HepG2 (cell line): Measurements from ENCODE around the gene FUZ. TPM values are rescaled to one million over a fixed set of nuclear protein-coding genes. Genes with fewer than 3 reads are reported as not detected.

Experiments used
- ATAC-seq: fragments of 200-7000 bp; cut with Tn5 transposase; 3 replicates; pipeline ENCODE4 v1.9.1; 2020; ENCODE audit warnings: mild to moderate bottlenecking, moderate library complexity
- BruUV-seq: library from RNA; stranded (reverse); fragments of 400-500 nt; replicated peaks from 2 replicates; lab custom pipeline; 2021; lab: Mats Ljungman, UMichigan
- CTCF ChIA-PET: fragments of 300-600 bp; formaldehyde crosslinking; extraction: SDS; loops from one replicate; lab custom pipeline; 2021; ENCODE audit warnings: low total read pairs, inconsistent platforms, low intra/inter-chr PET ratio; lab: Yijun Ruan, JAX
- POLR2A ChIA-PET: fragments of 350-600 bp; sonication (Branson Sonifier 250); formaldehyde crosslinking; loops from one replicate; lab custom pipeline; 2020; ENCODE audit warnings: antibody characterized with exemption, inconsistent platforms; lab: Yijun Ruan, JAX
- DNase-seq: peaks from one replicate; pipeline ENCODE4 v3.0.0-alpha.2; 2015; ENCODE audit warnings: low spot score
- FAIRE-seq: peaks from 3 replicates; lab custom pipeline; 2011; peaks lifted over from hg19 to GRCh38; lab: Jason Lieb, UNC
- H2AFZ ChIP-seq: one replicate; pipeline ENCODE4 v1.6.1; 2011; ENCODE audit warnings: low read length, inconsistent platforms
- H3K27ac ChIP-seq: fragments of 300-600 bp; 3 replicates; pipeline ENCODE4 v1.8.0; 2011; ENCODE audit warnings: mixed run types, mild to moderate bottlenecking, mixed read lengths, low read length, inconsistent platforms; ENCODE audit not compliant: insufficient read depth; ENCODE audit errors: extremely low read length
- H3K27me3 ChIP-seq, 2 experiments: fragments of 200-600 bp in 1 of 2; 2 replicates in 1 of 2; 3 replicates in 1 of 2; pipeline versions ENCODE4 v1.6.0 to v1.8.0; 2011; ENCODE audit warnings: low read length in 2 of 2, mild to moderate bottlenecking in 2 of 2, moderate library complexity in 2 of 2, inconsistent platforms in 1 of 2; ENCODE audit not compliant: insufficient read depth in 2 of 2, control insufficient read depth in 1 of 2
- H3K36me3 ChIP-seq, 2 experiments: fragments of 200-600 bp in 1 of 2; replicated peaks in 1 of 2; 2 replicates in 1 of 2; 3 replicates in 1 of 2; pipeline versions ENCODE4 v1.5.1 to v1.8.0; 2011; ENCODE audit warnings: low read length in 2 of 2, inconsistent platforms in 1 of 2; ENCODE audit not compliant: insufficient read depth in 2 of 2, control insufficient read depth in 1 of 2
- H3K4me1 ChIP-seq: 2 replicates; pipeline ENCODE4 v1.5.1; 2012; ENCODE audit warnings: low read length, inconsistent platforms; ENCODE audit not compliant: insufficient read depth
- H3K4me2 ChIP-seq: 2 replicates; pipeline ENCODE4 v1.6.0; 2011; ENCODE audit warnings: low read depth, low read length, inconsistent platforms
- H3K4me3 ChIP-seq, 3 experiments: fragments of 200-600 bp in 1 of 3; sonication (generic), shearing (Covaris generic) in 1 of 3; replicated peaks in 1 of 3; 2 replicates each; pipeline ENCODE4 v1.5.1; 2011 to 2016; ENCODE audit warnings: low read length in 3 of 3, inconsistent platforms in 2 of 3, low read depth in 2 of 3, mild to moderate bottlenecking in 2 of 3, control low read depth in 1 of 3, mixed read lengths in 1 of 3; ENCODE audit not compliant: insufficient read depth in 1 of 3
- H3K79me2 ChIP-seq: one replicate; pipeline ENCODE4 v1.6.1; 2011; ENCODE audit warnings: low read length, inconsistent platforms; ENCODE audit not compliant: insufficient read depth
- H3K9ac ChIP-seq: 2 replicates; pipeline ENCODE4 v1.6.0; 2011; ENCODE audit warnings: mild to moderate bottlenecking, low read depth, low read length, inconsistent platforms; ENCODE audit not compliant: insufficient read depth
- H3K9me3 ChIP-seq: 2 replicates; pipeline ENCODE4 v1.5.1; 2012; ENCODE audit warnings: mild to moderate bottlenecking, low read length
- H4K20me1 ChIP-seq: 2 replicates; pipeline ENCODE4 v1.6.0; 2011; ENCODE audit warnings: inconsistent platforms, mild to moderate bottlenecking, low read length, moderate library complexity; ENCODE audit not compliant: insufficient read depth
- HNRNPUL1 ChIP-seq: fragments of 200-400 bp; formaldehyde crosslinking; IDR thresholded peaks from 2 replicates; pipeline ENCODE4 v1.6.1; 2017; ENCODE audit warnings: low read depth, mild to moderate bottlenecking, low read length, moderate library complexity
- TEAD3 ChIP-seq: optimal IDR thresholded peaks from 2 replicates; pipeline ENCODE3; 2016; ENCODE audit warnings: borderline replicate concordance
- ZEB1 ChIP-seq: IDR thresholded peaks from 2 replicates; pipeline ENCODE4 v1.6.1; 2012; ENCODE audit warnings: mild to moderate bottlenecking, low read depth, inconsistent platforms; ENCODE audit not compliant: insufficient replicate concordance
- ZKSCAN1 ChIP-seq: fragments of 150-350 bp; IDR thresholded peaks from 2 replicates; pipeline ENCODE4 v1.6.1; 2014; ENCODE audit warnings: low read length
- ZNF331 ChIP-seq: sonication (generic); formaldehyde crosslinking; IDR thresholded peaks from 2 replicates; pipeline ENCODE4 v1.4.0; 2020; ENCODE audit warnings: missing genetic modification reagents
- ZNF768 ChIP-seq: sonication (generic); formaldehyde crosslinking; IDR thresholded peaks from 2 replicates; pipeline ENCODE4 v1.4.0; 2020; ENCODE audit warnings: missing genetic modification reagents
- WGBS: methylation state at CpG from one replicate; pipeline ENCODE4 v1.1.6; 2017; ENCODE audit warnings: low lambda C conversion rate; 5-methylcytosine and 5-hydroxymethylcytosine counted together
- in situ Hi-C: cut with HindIII; loops from 2 replicates; pipeline ENCODE4 v1.10.0; 2017; ENCODE audit warnings: low pct_unique_long_range_greater_than_20kb; ENCODE audit not compliant: extremely low pct_ligation_motif_present
- intact Hi-C: fragments of 100-400 bp; cut with micrococcal nuclease; formaldehyde crosslinking; loops from one replicate; pipeline ENCODE4 v1.10.0; 2022; ENCODE audit not compliant: unreplicated experiment
- polyA plus RNA-seq, 8 experiments: library from polyadenylated mRNA; depleted of rRNA in 3 of 8; stranded (reverse) in 7 of 8; unstranded in 1 of 8; fragments of >200 nt; fragmentation: Illumina TruSeq in 4 of 8; extraction: Trizol in 4 of 8; gene quantifications; 2 replicates each; pipeline versions ENCODE4 v1.2.1 to v1.2.3, GENCODE V29; 2011 to 2016; ENCODE audit warnings: low read depth in 4 of 8, missing spikeins in 1 of 8, mixed read lengths in 1 of 8; ENCODE audit not compliant: insufficient read depth in 1 of 8
- total RNA-seq, 5 experiments: library from RNA; depleted of rRNA; stranded (reverse); fragments of >200 nt; fragmentation: Illumina TruSeq; extraction: Trizol; gene quantifications; 2 replicates each; pipeline ENCODE4 v1.2.3, GENCODE V29; 2016; ENCODE audit warnings: low read depth in 1 of 5
- TF ChIP-seq, protein P1 (sequence below): sonication (generic); formaldehyde crosslinking; IDR thresholded peaks from 2 replicates; pipeline ENCODE4 v1.4.0; 2020; ENCODE audit warnings: missing genetic modification reagents
- TF ChIP-seq, protein P2 (sequence below): sonication (generic); formaldehyde crosslinking; IDR thresholded peaks from 2 replicates; pipeline ENCODE4 v1.5.1; 2020; ENCODE audit warnings: mild to moderate bottlenecking, missing genetic modification reagents, moderate library complexity
- TF ChIP-seq, protein P3 (sequence below): IDR thresholded peaks from 2 replicates; pipeline ENCODE4 v1.6.1; 2018; ENCODE audit warnings: missing genetic modification reagents, mild to moderate bottlenecking, missing compliant biosample characterization
- TF ChIP-seq, protein P4 (sequence below): IDR thresholded peaks from 2 replicates; pipeline ENCODE4 v1.6.1; 2016; ENCODE audit warnings: missing compliant biosample characterization, missing genetic modification reagents, borderline replicate concordance
- TF ChIP-seq, protein P5 (sequence below): sonication (generic); formaldehyde crosslinking; IDR thresholded peaks from 2 replicates; pipeline ENCODE4 v1.8.0; 2022; ENCODE audit warnings: mild to moderate bottlenecking, missing genetic modification reagents, moderate library complexity

The FUZ gene
- total and polyA plus RNA-seq, 2 of the 13 experiments (the other 11 are each of a cell fraction or from before 2014, with no cell fraction given): 0.08 TPM; not detected in 1

DNA sequence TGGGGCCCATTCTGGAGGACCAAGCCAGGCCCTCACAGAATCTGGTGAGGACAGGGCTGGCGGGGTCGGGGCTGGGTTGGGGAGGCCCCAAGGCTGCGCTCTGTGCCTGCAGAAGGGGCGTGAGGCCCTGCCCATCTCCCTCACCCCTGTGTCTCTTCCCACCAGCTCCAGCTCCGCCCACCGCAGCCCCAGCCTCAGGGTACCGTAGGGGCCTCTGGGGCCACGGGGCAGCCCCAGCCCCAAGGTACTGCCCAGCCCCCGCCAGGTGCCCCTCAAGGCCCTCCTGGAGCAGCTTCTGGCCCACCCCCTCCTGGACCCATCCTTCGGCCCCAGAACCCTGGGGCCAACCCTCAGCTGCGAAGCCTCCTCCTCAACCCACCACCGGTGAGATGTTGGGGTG lies 22.5 kb upstream of the FUZ start:
- H3K27ac ChIP-seq: no peak overlapping the region
- no TSS peak for BruUV-seq
- ChIA-PET CTCF (no interaction called here), POLR2A (no interaction called here)
- TF ChIP-seq, protein P1, sequence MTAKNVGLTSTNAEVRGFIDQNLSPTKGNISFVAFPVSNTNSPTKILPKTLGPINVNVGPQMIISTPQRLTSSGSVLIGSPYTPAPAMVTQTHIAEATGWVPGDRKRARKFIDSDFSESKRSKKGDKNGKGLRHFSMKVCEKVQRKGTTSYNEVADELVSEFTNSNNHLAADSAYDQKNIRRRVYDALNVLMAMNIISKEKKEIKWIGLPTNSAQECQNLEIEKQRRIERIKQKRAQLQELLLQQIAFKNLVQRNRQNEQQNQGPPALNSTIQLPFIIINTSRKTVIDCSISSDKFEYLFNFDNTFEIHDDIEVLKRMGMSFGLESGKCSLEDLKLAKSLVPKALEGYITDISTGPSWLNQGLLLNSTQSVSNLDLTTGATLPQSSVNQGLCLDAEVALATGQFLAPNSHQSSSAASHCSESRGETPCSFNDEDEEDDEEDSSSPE (CRISPR knock-in tag): no peak
- H3K27me3 ChIP-seq: no peaks in the 10 kb centered on the region
- no peak overlapping the region for H3K4me2 ChIP-seq
- WGBS: 96% methylated on average over 12 of the region's 12 CpGs
- no peaks in the 10 kb centered on the region for H3K4me1 ChIP-seq
- FAIRE-seq (no peak), ATAC-seq (no peak; the same call in 2 of the 3 replicates), DNase-seq (no peak)
- peaks cover 28 to 72% of the 10 kb centered on the region in 2 experiments for H3K36me3 ChIP-seq
- in situ Hi-C loops (no loop called here), intact Hi-C loops (no loop called here)
- H3K79me2 ChIP-seq: no peaks in the 10 kb centered on the region
- H4K20me1 ChIP-seq: no peaks in the 10 kb centered on the region
- no peak overlapping the region for H3K9ac ChIP-seq
- H3K9me3 ChIP-seq: no peaks in the 10 kb centered on the region
- no peak overlapping the region for H2AFZ ChIP-seq
- no peak overlapping the region for H3K4me3 ChIP-seq

DNA sequence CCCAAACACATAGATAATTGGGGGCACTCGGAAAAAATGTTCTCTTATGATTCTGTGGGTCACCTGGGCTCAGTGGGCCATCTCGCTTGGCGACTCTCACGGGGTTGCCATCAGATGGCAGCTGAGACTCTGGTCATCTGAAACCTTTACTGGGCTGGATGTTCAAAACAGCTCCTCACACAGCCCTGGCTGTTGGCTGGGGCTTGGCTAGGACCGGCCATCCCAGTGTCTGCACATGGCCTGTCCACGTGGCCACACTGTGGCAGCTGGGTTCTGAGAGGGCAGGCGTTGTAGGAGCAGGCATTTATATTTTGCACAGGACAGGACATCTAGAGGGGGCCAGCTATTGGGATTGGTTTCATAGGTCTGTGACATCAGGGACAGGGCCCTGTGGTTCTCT lies 20.5 kb upstream of the FUZ start:
- WGBS: 95% methylated on average over 4 of the region's 7 CpGs
- no peak overlapping the region for H3K27ac ChIP-seq
- H3K4me1 ChIP-seq: no peaks in the 10 kb centered on the region
- no peaks in the 10 kb centered on the region for H3K27me3 ChIP-seq
- no peak overlapping the region for H3K4me3 ChIP-seq
- no TSS peak for BruUV-seq
- CTCF ChIA-PET: no interaction called here
- H4K20me1 ChIP-seq: no peaks in the 10 kb centered on the region
- POLR2A ChIA-PET: no interaction called here
- no peak overlapping the region for H2AFZ ChIP-seq
- no peak for ATAC-seq
- H3K4me2 ChIP-seq: no peak overlapping the region
- DNase-seq: no peak
- H3K36me3 ChIP-seq: peaks cover 31 to 63% of the 10 kb centered on the region in 2 experiments
- no peaks in the 10 kb centered on the region for H3K79me2 ChIP-seq
- no peak overlapping the region for H3K9ac ChIP-seq
- intact Hi-C loops: no loop called here
- in situ Hi-C loops: no loop called here
- H3K9me3 ChIP-seq: no peaks in the 10 kb centered on the region
- FAIRE-seq: no peak
- TF ChIP-seq TEAD3 (no peak), HNRNPUL1 (no peak), ZKSCAN1 (no peak), ZNF331 (CRISPR knock-in tag) (no peak), ZNF768 (no peak), ZEB1 (no peak)
- TF ChIP-seq, protein P2, sequence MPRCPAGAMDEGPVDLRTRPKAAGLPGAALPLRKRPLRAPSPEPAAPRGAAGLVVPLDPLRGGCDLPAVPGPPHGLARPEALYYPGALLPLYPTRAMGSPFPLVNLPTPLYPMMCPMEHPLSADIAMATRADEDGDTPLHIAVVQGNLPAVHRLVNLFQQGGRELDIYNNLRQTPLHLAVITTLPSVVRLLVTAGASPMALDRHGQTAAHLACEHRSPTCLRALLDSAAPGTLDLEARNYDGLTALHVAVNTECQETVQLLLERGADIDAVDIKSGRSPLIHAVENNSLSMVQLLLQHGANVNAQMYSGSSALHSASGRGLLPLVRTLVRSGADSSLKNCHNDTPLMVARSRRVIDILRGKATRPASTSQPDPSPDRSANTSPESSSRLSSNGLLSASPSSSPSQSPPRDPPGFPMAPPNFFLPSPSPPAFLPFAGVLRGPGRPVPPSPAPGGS (CRISPR knock-in tag): no peak
- TF ChIP-seq, protein P3, sequence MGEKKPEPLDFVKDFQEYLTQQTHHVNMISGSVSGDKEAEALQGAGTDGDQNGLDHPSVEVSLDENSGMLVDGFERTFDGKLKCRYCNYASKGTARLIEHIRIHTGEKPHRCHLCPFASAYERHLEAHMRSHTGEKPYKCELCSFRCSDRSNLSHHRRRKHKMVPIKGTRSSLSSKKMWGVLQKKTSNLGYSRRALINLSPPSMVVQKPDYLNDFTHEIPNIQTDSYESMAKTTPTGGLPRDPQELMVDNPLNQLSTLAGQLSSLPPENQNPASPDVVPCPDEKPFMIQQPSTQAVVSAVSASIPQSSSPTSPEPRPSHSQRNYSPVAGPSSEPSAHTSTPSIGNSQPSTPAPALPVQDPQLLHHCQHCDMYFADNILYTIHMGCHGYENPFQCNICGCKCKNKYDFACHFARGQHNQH (CRISPR knock-in tag): no peak
- TF ChIP-seq, protein P4, sequence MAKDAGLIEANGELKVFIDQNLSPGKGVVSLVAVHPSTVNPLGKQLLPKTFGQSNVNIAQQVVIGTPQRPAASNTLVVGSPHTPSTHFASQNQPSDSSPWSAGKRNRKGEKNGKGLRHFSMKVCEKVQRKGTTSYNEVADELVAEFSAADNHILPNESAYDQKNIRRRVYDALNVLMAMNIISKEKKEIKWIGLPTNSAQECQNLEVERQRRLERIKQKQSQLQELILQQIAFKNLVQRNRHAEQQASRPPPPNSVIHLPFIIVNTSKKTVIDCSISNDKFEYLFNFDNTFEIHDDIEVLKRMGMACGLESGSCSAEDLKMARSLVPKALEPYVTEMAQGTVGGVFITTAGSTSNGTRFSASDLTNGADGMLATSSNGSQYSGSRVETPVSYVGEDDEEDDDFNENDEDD (CRISPR knock-in tag): no peak
- TF ChIP-seq, protein P5, sequence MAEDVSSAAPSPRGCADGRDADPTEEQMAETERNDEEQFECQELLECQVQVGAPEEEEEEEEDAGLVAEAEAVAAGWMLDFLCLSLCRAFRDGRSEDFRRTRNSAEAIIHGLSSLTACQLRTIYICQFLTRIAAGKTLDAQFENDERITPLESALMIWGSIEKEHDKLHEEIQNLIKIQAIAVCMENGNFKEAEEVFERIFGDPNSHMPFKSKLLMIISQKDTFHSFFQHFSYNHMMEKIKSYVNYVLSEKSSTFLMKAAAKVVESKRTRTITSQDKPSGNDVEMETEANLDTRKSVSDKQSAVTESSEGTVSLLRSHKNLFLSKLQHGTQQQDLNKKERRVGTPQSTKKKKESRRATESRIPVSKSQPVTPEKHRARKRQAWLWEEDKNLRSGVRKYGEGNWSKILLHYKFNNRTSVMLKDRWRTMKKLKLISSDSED (CRISPR knock-in tag): no peak
